ENCODE data around the gene THOC6.

Gene THOC6

GRCh38 chr16:2992383-2993081, 31.3 kb upstream of the THOC6 start:
- no peak for DNase-seq

- DNase-seq, result no peak
These were observed 27.5 kb upstream of the THOC6 start for GRCh38 chr16:2996298-2996697.

GRCh38 chr16:2999929-3000328, 23.9 kb upstream of the THOC6 start:
- DNase-seq, result no peak

GRCh38 chr16:3000540-3000939, 23.3 kb upstream of the THOC6 start:
- no peak for DNase-seq

- DNase-seq, result no peak
These were observed 22.5 kb upstream of the THOC6 start for GRCh38 chr16:3001316-3001715.

GRCh38 chr16:3003582-3004270, 20.1 kb upstream of the THOC6 start:
- DNase-seq, result peak; percentile 91 to 94

GRCh38 chr16:3004319-3004718, 19.5 kb upstream of the THOC6 start:
- no peak for DNase-seq

- no peak for DNase-seq
These were observed 19.0 kb upstream of the THOC6 start for GRCh38 chr16:3004781-3005284.

- no peak for DNase-seq
These were observed 16.5 kb upstream of the THOC6 start for GRCh38 chr16:3007059-3007956.

GRCh38 chr16:3007957-3008689, 15.7 kb upstream of the THOC6 start:
- no peak for DNase-seq

- DNase-seq, result no peak
These were observed 15.2 kb upstream of the THOC6 start for GRCh38 chr16:3008690-3009037.

GRCh38 chr16:3009568-3010390, 14.1 kb upstream of the THOC6 start:
- DNase-seq, result no peak

- no peak for DNase-seq
These were observed 13.3 kb upstream of the THOC6 start for GRCh38 chr16:3010510-3010909.

- no peak for DNase-seq
These were observed 11.6 kb upstream of the THOC6 start for GRCh38 chr16:3012246-3012645.

- DNase-seq, result peak in 1 of 2 experiments; percentile 11
These were observed 10.9 kb upstream of the THOC6 start, which contains the start of gene CLDN9 for GRCh38 chr16:3012828-3013420. Gene CLDN9 (plus strand): TSS chr16:3012923. CDS start chr16:3013363, 440 bp downstream.

- DNase-seq, result no peak
These were observed 10.3 kb upstream of the THOC6 start for GRCh38 chr16:3013491-3013951.

GRCh38 chr16:3013998-3014690, 9.7 kb upstream of the THOC6 start:
- no peak for DNase-seq

- no peak for DNase-seq
These were observed 8.9 kb upstream of the THOC6 start for GRCh38 chr16:3014971-3015370.

- no peak for DNase-seq
These were observed 7.8 kb upstream of the THOC6 start for GRCh38 chr16:3015865-3016521.

- DNase-seq, result no peak
These were observed 6.5 kb upstream of the THOC6 start for GRCh38 chr16:3017344-3017743.
